ENCODE results near the gene C2CD4D.

Gene C2CD4D

DNA sequence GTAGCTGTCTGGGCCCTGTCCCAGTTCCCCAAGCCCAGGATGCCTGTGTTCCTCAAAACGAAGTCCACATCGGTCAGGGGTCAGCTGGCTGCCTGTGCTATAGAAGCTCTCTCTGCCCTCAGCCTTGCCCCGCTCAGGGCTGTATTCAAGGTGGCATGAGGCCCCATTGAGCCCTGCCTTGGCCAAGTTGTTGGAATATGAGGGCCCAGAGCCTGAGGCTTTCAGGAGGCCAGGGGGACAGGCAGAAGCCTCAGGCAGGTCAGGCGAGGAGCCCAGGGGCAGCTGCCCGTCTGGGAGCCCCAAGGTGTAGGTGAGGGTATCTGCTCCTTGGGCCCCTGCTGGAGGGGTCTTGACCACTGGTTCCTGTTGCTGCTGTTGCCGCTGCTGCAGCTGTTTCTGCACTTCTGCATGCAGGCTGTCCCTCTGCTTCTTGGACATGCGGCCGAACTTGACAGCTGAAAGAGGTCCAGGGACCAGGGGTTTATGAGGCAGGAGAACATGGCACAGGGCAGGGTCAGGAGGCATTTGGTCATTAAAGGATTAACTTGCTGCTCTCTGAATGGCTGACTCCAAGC, 24.6 kb downstream of the C2CD4D start:
- no peak for DNase-seq (ENCODE audit: low read depth)

GRCh38 chr1:151814426-151814825, 25.2 kb downstream of the C2CD4D start:
- no peak for DNase-seq (ENCODE audit: low read depth)

DNA sequence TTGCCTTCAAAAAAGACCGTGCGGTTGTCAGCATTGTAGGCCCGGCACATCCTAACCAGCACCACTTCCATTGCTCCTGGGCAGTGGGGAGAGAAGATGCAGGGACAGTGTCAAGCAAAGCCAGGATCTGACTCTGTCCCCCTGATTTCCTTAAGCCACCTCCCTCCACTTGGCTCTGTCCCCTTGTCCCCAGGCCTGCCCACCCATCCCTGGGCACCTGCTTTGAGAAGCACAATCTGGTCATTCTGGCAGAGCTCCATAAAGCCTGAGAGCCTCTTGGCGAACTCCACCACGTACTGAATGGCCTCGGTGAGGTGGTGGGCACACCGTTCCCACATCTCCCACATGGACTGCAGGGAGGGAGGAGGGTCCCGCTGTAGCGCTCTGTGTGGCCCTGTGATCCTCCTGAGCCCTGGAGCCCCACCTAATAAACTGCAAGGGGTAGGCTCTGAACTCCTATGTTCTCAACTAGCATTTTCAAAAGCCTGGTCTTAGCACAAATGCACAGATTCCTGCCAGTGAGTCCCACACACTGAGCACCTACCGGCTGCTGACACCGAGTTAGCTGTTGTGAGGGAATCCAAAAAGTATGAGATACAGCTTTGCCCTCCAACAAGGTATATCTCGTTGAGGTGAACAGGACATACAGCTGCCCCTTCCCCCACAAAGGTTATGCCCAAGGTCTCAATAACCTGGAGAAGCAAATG, 26.2 kb downstream of the C2CD4D start:
- no peak for DNase-seq (ENCODE audit: low read depth)

DNA sequence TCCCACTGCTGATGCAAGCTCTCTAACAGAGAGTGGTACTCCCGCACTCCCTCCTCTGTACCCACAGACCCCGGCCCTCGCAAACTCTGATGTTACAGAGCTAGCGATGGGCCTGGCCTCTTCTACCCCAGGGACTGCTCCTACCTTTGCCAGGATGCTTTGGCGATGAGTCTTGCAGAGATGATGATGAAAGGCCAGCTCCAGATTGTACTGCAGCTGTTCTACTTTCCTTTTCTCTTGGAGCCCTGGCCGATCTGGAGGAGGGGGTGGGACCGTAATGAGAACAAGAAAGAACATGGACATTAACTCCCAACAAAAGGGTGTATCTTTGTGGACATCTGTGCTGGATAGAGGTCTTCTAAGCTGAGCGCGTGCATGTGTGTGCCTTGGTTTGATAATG, 28.4 kb downstream of the C2CD4D start:
- DNase-seq (ENCODE audit: low read depth): no peak

- DNase-seq (ENCODE audit: low read depth): no peak
Observed at GRCh38 chr1:151809985-151810556, 29.5 kb downstream of the C2CD4D start.

GRCh38 chr1:151809290-151809984, 30.2 kb downstream of the C2CD4D start:
- DNase-seq (ENCODE audit: low read depth): no peak

DNA sequence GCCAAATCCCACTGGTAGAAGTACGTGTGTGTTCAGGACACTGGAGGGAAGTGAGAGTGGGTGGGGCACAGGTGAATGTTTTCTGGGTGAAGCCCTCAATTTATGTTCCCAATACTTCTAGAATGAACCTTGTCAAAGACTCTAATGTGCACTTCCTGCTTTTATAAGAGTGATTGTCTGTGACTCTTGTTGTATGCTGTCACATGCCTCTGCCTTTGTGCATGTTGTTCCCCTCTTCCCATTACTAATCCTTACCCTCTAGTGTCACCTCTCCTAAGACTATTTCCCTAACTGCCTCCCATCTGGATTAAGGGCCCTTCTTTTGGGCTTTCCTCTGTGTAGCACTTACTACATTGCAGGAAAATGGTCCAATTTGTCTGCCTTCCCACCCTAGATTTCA, 31.9 kb downstream of the C2CD4D start:
- no peak for DNase-seq (ENCODE audit: low read depth)

DNA sequence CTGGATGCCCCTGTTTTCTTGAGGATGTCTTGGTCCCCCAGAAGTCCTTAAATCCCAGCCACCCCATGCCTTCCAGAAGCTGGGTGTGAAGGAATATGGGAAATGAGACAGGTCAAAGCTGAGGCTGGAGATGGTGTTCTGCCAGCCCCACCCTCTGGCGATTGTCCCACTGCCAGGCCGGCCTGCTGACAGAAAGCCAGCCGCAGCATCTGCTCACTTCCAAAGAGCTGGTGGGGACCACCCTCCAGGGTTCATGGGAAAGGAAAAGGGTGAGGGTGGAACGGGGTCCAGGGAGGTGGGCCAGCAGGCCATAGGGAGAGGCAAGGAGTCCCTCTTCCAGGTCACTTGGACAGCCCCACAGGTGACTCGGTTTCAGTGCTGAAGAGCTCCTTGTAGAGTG, 32.5 kb downstream of the C2CD4D start:
- DNase-seq (ENCODE audit: low read depth): no peak

GRCh38 chr1:151806170-151806569, 33.5 kb downstream of the C2CD4D start:
- no peak for DNase-seq (ENCODE audit: low read depth)

GRCh38 chr1:151805066-151805820, 34.4 kb downstream of the C2CD4D start, which contains the start of gene LINGO4:
TSS of gene LINGO4 (minus strand) at chr1:151805419. CDS start at chr1:151802704, 2,715 bp downstream.
- no peak for DNase-seq (ENCODE audit: low read depth)

DNA sequence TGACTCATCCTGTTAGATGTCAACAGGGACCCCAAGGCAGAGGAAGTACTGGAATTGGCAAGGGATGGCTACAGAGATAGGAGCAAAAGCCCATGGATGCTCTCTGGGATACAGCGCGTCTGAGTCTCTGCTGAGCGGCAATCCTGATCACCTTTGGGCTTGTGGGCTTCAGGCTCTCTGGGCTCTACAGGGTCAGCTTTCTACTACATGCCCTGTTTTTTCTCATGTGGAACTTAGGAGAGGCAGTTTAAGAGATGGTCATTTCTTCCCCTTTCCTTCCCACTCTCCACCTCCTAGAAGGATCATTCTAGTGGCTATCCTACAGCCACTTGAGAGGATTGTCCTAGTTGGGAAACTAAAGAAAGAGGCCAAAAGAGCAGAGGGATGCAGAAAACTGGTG, 35.7 kb downstream of the C2CD4D start:
- DNase-seq (ENCODE audit: low read depth): no peak

GRCh38 chr1:151803164-151803563, 36.5 kb downstream of the C2CD4D start:
- DNase-seq (ENCODE audit: low read depth): no peak

DNA sequence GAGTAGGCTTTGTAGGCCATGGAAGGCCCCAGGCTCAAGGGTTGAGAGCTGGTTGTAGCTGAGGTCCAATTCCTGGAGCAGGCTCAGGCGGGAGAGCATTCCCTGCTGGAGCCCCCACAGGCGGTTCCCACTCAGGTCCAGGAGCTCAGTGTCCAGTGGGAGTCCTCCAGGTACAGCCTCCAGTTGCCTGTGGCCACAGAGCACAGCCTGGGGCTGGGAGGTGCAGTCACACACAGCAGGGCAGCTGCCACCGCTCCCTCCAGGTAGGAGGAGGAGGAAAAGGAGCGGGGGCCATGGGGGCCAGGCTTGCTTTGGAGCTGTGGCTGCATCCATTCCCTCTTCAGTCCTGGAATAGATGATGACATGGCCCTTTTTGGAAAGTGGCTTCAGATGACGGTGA, 37.2 kb downstream of the C2CD4D start:
- DNase-seq (ENCODE audit: low read depth): no peak

- DNase-seq (ENCODE audit: low read depth): no peak
Observed at GRCh38 chr1:151801846-151802245, 37.8 kb downstream of the C2CD4D start.

DNA sequence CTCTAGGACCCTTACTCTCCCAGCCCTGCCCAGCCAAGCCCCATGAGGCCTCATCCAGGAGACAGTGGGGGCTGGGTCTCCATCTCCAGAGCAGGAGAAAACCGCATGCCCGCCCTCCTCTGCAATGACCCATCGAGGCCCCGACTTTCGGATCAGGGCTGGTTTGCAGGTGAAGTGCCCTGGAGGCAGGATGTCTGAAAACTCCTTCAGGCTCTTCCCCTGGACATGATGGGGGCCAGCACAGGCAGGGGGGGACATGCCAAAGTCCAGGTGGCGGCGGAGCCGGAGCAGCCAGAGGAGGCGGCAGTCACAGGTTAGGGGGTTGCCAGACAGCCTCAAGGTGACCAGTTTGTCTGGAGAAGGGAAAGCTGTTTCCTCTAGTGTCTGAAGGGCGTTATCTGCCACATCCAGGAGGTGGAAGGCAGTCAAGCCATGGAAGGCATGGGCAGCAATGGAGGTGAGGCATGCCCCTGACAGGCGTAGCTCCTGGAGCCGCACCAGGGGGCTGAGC, 38.3 kb downstream of the C2CD4D start:
- DNase-seq (ENCODE audit: low read depth): no peak

DNA sequence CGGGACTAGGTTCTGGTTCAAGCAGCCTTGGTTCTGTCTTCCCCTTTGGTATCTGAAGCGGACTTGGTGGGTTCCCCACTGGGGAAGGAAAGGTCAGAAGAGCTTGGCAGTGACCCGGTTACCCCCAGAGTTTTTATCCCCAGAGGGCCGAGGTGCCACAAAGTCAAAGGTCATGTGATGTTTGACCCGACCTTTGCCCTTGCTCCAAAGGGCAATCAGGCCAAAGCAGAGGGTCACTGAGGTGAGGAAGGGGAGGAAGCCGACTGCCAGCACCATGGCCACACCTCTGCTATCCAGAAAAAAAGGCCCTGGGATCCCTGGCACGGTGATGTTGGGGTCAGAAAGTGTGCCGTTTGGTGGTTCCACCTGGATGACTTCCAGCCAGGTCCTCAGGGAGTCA, 38.8 kb downstream of the C2CD4D start:
- DNase-seq (ENCODE audit: low read depth): no peak

DNA sequence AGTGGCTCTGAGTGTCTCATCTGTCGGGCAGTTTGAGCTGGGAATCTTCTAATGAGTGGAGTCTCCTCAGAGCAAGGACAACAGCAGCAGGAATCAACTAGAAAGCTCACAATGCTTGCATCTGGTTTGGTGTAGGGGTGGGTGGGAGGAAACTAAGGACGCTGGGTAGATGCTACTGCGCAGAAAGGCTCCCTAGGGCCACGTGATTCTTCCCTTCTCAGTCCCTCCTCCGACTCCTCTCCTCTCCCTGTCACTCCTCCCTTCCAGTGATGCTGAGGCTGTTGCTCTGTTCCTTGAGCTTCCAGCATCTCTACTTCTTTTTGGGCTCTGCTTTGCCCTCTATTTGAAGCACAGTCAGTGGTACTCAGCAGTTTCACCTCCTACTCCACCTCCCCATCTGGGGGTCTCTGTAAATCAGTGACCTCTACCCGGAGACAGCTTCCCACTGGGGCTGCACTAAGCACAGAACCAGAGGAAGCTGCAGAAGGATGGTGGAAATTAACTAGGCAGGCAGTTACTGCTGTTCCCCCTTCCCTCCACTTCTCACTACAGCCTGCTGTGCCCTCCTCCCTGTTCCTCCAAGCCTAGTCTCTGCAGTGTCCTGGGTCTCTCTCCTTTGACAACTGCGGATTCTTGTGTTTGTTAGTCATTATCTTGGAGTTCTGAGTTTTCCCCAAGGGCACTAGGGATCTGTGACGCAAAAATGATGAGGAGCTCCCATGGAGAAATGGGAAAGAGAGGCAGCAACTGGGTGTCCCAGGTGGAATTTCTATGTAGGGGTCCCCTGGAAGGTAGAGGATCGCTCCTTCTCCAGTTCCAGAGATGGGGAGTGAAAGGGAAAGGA, 40.2 kb downstream of the C2CD4D start:
- DNase-seq (ENCODE audit: low read depth): no peak

DNA sequence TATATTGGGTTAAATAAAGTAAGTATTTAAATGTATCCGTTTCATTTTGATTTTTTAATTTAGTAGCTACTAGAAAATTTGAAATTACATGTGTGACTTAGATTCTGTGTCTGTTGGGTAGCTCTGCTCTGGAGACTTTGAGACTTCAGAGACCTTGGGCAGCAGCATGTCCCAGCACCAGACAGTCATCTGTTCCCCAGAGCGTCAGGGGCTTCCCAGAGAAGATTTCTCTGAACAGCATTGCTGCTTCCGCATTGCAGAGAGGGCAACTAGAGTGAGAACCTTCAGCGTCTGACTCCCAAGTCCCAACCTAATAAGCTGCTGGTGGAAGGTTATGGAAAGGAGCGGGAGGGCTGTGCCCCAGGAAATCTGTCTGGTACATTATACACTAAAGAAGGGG, 41.0 kb downstream of the C2CD4D start:
- DNase-seq (ENCODE audit: low read depth): no peak

GRCh38 chr1:151790940-151791651, 48.5 kb downstream of the C2CD4D start:
- DNase-seq (ENCODE audit: low read depth): no peak

Data from GM04504 (cell line).